Hepatic stellate cell (primary cell): Measurements from ENCODE around the gene FYCO1.

Source experiments
- DNase-seq: peaks from one replicate; pipeline ENCODE4 v3.0.0; 2011; ENCODE audit warnings: low spot score

The FYCO1 gene

GRCh38 chr3:45964139-45964538 is 31.5 kb downstream of the FYCO1 start:
- DNase-seq: no peak

GRCh38 chr3:45962033-45962432 is 33.6 kb downstream of the FYCO1 start:
- no peak for DNase-seq

- no peak for DNase-seq
These were observed 35.3 kb downstream of the FYCO1 start for GRCh38 chr3:45960289-45960688.

- no peak for DNase-seq
These were observed 36.4 kb downstream of the FYCO1 start for GRCh38 chr3:45959201-45959600.

GRCh38 chr3:45958321-45958791 is 37.3 kb downstream of the FYCO1 start:
- no peak for DNase-seq

- DNase-seq: no peak
These were observed 38.0 kb downstream of the FYCO1 start for GRCh38 chr3:45957586-45957985.

- DNase-seq: no peak
These were observed 39.9 kb downstream of the FYCO1 start for GRCh38 chr3:45955706-45956105.

GRCh38 chr3:45955017-45955647 is 40.5 kb downstream of the FYCO1 start:
- no peak for DNase-seq

GRCh38 chr3:45954306-45954705 is 41.3 kb downstream of the FYCO1 start:
- no peak for DNase-seq

GRCh38 chr3:45953536-45953935 is 42.1 kb downstream of the FYCO1 start:
- DNase-seq: no peak

GRCh38 chr3:45952456-45952855 is 43.2 kb downstream of the FYCO1 start:
- no peak for DNase-seq

GRCh38 chr3:45951946-45952345 is 43.7 kb downstream of the FYCO1 start:
- no peak for DNase-seq

- DNase-seq: no peak
These were observed 44.7 kb downstream of the FYCO1 start for GRCh38 chr3:45950686-45951600.

GRCh38 chr3:45950131-45950530 is 45.5 kb downstream of the FYCO1 start:
- DNase-seq: no peak

- no peak for DNase-seq
These were observed 46.2 kb downstream of the FYCO1 start for GRCh38 chr3:45949432-45949831.

- no peak for DNase-seq
These were observed 46.7 kb downstream of the FYCO1 start for GRCh38 chr3:45948881-45949280.

GRCh38 chr3:45948311-45948781 is 47.3 kb downstream of the FYCO1 start:
- no peak for DNase-seq

GRCh38 chr3:45947361-45947760 is 48.3 kb downstream of the FYCO1 start:
- no peak for DNase-seq

- no peak for DNase-seq
These were observed 48.7 kb downstream of the FYCO1 start for GRCh38 chr3:45946875-45947274.

- no peak for DNase-seq
These were observed 49.3 kb downstream of the FYCO1 start for GRCh38 chr3:45946307-45946706.

GRCh38 chr3:45944830-45945620 is 50.6 kb downstream of the FYCO1 start:
- no peak for DNase-seq

GRCh38 chr3:45943207-45943846 is 52.3 kb downstream of the FYCO1 start, which contains the start of gene CXCR6:
CXCR6 (plus strand) TSS chr3:45943464; CDS start chr3:45946482, 3,018 bp downstream.
- DNase-seq: no peak
